Right lobe of liver (tissue), 4 donors: ENCODE data around the gene NLRP9.

ENCODE experiments used
- CTCF ChIP-seq, 4 donors: fragments of 200-600 bp in 3 of 4; fragments of 450-650 bp in 1 of 4; IDR thresholded peaks; one replicate each; pipeline versions ENCODE4 v1.5.1 to v1.8.0; 2016 to 2022; ENCODE audit warnings: antibody characterized with exemption in 4 of 4, mild to moderate bottlenecking in 2 of 4
- POLR2A ChIP-seq: fragments of 450-650 bp; IDR thresholded peaks from one replicate; pipeline ENCODE4 v1.6.1; 2017; ENCODE audit warnings: antibody characterized with exemption, mild to moderate bottlenecking
- donor health status: DM: no; HTN: no; CAD: no.
- donor health status: DM: no; HTN: no; CAD: no.
- donor health status: DM: no; HTN: yes; CAD: no.

- TF ChIP-seq CTCF (IDR thresholded peaks at IDR 0.05), result no peak
- TF ChIP-seq POLR2A, result no peak
Observed at GRCh38 chr19:55679343-55680257, 58.6 kb downstream of the NLRP9 start.
